Upper lobe of left lung (tissue), 6 donors: ENCODE measurements around the gene SORCS1. TPM values are rescaled to one million over a fixed set of nuclear protein-coding genes. Genes with fewer than 3 reads are reported as not detected.

ENCODE experiments used
- ATAC-seq, 2 donors: fragments of 200-7000 bp; cut with Tn5 transposase; one replicate each; pipeline ENCODE4 v1.9.1; 2022; ENCODE audit warnings: mild to moderate bottlenecking in 2 of 2, moderate library complexity in 2 of 2; ENCODE audit not compliant: low FRiP score in 2 of 2
- DNase-seq, 2 donors: peaks; one replicate each; pipeline ENCODE4 v3.0.0-alpha.2; 2019 to 2020
- H3K27ac ChIP-seq, 4 donors: fragments of 200-600 bp; sonication (generic); one replicate each; pipeline ENCODE4 v1.5.1; 2016 to 2019
- H3K27me3 ChIP-seq, 4 donors: fragments of 200-600 bp; sonication (generic); one replicate each; pipeline ENCODE4 v1.5.1; 2017 to 2019
- H3K36me3 ChIP-seq, 4 donors: fragments of 200-600 bp; sonication (generic); one replicate each; pipeline ENCODE4 v1.5.1; 2016 to 2019
- H3K4me1 ChIP-seq, 4 donors: fragments of 200-600 bp; sonication (generic); one replicate each; pipeline ENCODE4 v1.5.1; 2018 to 2019
- H3K4me3 ChIP-seq, 4 donors: fragments of 200-600 bp; sonication (generic); one replicate each; pipeline ENCODE4 v1.5.1; 2017 to 2019; ENCODE audit warnings: mild to moderate bottlenecking in 2 of 4, moderate library complexity in 1 of 4
- H3K9me3 ChIP-seq, 4 donors: fragments of 200-600 bp; sonication (generic); one replicate each; pipeline ENCODE4 v1.5.1; 2018 to 2019
- CTCF ChIP-seq, 6 experiments: fragments of 450-650 bp in 4 of 6; fragments of 200-600 bp in 2 of 6; sonication (generic) in 2 of 6; IDR thresholded peaks; one replicate each; pipeline ENCODE4 v1.5.1; 2016 to 2019; ENCODE audit warnings: antibody characterized with exemption in 6 of 6
- EP300 ChIP-seq, 4 donors: sonication (generic); formaldehyde crosslinking; IDR thresholded peaks; one replicate each; pipeline ENCODE4 v1.5.1; 2017; ENCODE audit warnings: antibody characterized with exemption in 4 of 4, control low read depth in 2 of 4
- POLR2A ChIP-seq, 4 donors: fragments of 450-650 bp; IDR thresholded peaks; one replicate each; pipeline ENCODE4 v1.5.1; 2016 to 2017; ENCODE audit warnings: antibody characterized with exemption in 4 of 4, mild to moderate bottlenecking in 2 of 4
- POLR2AphosphoS5 ChIP-seq, 2 donors: sonication (generic); formaldehyde crosslinking; IDR thresholded peaks; one replicate each; pipeline ENCODE4 v1.5.1; 2017; ENCODE audit warnings: antibody characterized with exemption in 2 of 2
- WGBS, 2 donors: methylation state at CpG; one replicate each; pipeline ENCODE4 v1.1.5; 2017 to 2018; 5-methylcytosine and 5-hydroxymethylcytosine counted together
- total RNA-seq, 6 donors: library from RNA; depleted of rRNA in 4 of 6; stranded (reverse); fragments of >200 nt in 4 of 6; gene quantifications; one replicate each; pipeline versions ENCODE4 v1.1.0 to v1.2.1, GENCODE V29; 2016 to 2021
- donor health status: DM: no; HTN: no; CAD: no; lungs with moderate emphysema.
- donor health status: DM: no; HTN: yes; CAD: no; lungs with severe emphysema.

Gene SORCS1
- total RNA-seq, 6 donors from 2014 or later: 0.10 to 0.77 (median 0.10) TPM; not detected in 3

DNA sequence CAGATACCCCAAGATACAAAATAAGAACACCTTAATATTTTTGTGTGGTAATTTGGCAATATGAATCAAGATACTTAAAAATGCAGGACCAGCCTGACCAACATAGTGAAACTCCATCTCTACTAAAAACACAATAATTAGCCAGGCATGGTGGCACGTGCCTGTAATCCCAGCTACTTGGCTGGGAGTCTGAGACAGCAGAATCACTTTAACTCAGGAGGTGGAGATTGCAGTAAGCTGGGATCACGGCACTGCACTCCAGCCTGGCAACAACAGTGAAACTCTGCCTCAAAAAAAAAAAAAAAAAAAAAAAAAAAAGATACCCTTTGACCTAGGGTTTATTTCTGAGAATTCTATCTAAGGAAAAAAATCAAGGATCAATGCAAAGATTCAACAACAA, 450.7 kb downstream of the SORCS1 start:
- H3K27ac ChIP-seq: no peak overlapping the region
- 48 to 74% methylated on average over 2 of the region's 2 CpGs for WGBS, 2 donors
- no peaks in the 10 kb centered on the region for H3K36me3 ChIP-seq
- ATAC-seq (no peak), DNase-seq (no peak)
- no peak for TF ChIP-seq POLR2A (IDR thresholded peaks at IDR 0.05)
- TF ChIP-seq EP300 (IDR thresholded peaks at IDR 0.05): no peak
- TF ChIP-seq CTCF (IDR thresholded peaks at IDR 0.05): no peak
- TF ChIP-seq POLR2AphosphoS5 (IDR thresholded peaks at IDR 0.05): no peak
- no peaks in the 10 kb centered on the region for H3K9me3 ChIP-seq
- H3K27me3 ChIP-seq: no peaks in the 10 kb centered on the region
- no peaks in the 10 kb centered on the region for H3K4me1 ChIP-seq
- H3K4me3 ChIP-seq: no peak overlapping the region

DNA sequence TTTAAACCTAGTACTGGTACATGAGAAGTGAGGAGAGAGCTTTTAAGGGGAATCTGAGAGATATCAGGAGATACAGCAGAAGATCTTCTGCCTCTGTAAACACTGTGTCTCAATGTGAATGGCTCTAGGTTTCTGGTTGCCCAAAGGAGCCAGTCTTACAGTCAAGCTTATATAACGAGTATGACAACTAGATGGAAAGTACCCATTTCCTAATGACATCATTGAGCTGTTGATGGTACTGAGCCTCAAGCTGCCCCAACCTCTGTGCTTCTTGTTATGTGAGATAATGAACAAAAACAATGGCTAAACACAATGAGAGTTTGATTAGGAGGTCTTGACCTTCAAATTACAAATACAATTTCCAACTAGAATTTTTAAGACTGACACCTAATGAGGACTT, 451.5 kb downstream of the SORCS1 start:
- WGBS, 2 donors: 39 to 45% methylated on average over 1 of the region's 1 CpG
- DNase-seq (no peak), ATAC-seq (no peak)
- no peaks in the 10 kb centered on the region for H3K27me3 ChIP-seq
- H3K36me3 ChIP-seq: no peaks in the 10 kb centered on the region
- no peaks in the 10 kb centered on the region for H3K9me3 ChIP-seq
- TF ChIP-seq EP300 (IDR thresholded peaks at IDR 0.05) (no peak), CTCF (IDR thresholded peaks at IDR 0.05) (no peak), POLR2AphosphoS5 (IDR thresholded peaks at IDR 0.05) (no peak), POLR2A (IDR thresholded peaks at IDR 0.05) (no peak)
- no peaks in the 10 kb centered on the region for H3K4me1 ChIP-seq
- H3K27ac ChIP-seq: no peak overlapping the region
- H3K4me3 ChIP-seq: no peak overlapping the region

- H3K4me3 ChIP-seq: no peak overlapping the region
- no peaks in the 10 kb centered on the region for H3K9me3 ChIP-seq
- no peaks in the 10 kb centered on the region for H3K4me1 ChIP-seq
- TF ChIP-seq EP300 (IDR thresholded peaks at IDR 0.05): no peak
- TF ChIP-seq CTCF (IDR thresholded peaks at IDR 0.05): peak; percentile 27 to 58 (median 47)
- WGBS, 2 donors: 66 to 71% methylated on average over 6 of the region's 6 CpGs
- peak in 1 of 2 donors; percentile 45 for DNase-seq
- no peaks in the 10 kb centered on the region for H3K27me3 ChIP-seq
- no peak overlapping the region for H3K27ac ChIP-seq
- no peaks in the 10 kb centered on the region for H3K36me3 ChIP-seq
- ATAC-seq: peak in 1 of 2 donors; percentile 61
Measured at GRCh38 chr10:106711313-106711906, 453.1 kb downstream of the SORCS1 start.

- Histone ChIP-seq H3K9me3 (no peaks in the 10 kb centered on the region), H3K4me1 (no peaks in the 10 kb centered on the region), H3K27me3 (no peaks in the 10 kb centered on the region), H3K4me3 (no peak overlapping the region), H3K36me3 (no peaks in the 10 kb centered on the region), H3K27ac (no peak overlapping the region)
- TF ChIP-seq POLR2A (IDR thresholded peaks at IDR 0.05): no peak
- no peak for TF ChIP-seq EP300 (IDR thresholded peaks at IDR 0.05)
- TF ChIP-seq POLR2AphosphoS5 (IDR thresholded peaks at IDR 0.05): no peak
- no peak for TF ChIP-seq CTCF (IDR thresholded peaks at IDR 0.05)
- WGBS, 2 donors: 61 to 66% methylated on average over 2 of the region's 2 CpGs
- ATAC-seq: no peak
- DNase-seq: no peak
Measured at GRCh38 chr10:106708506-106708905, 456.0 kb downstream of the SORCS1 start.

GRCh38 chr10:106707657-106708056, 456.8 kb downstream of the SORCS1 start:
- no peaks in the 10 kb centered on the region for H3K9me3 ChIP-seq
- H3K27ac ChIP-seq: no peak overlapping the region
- no peaks in the 10 kb centered on the region for H3K27me3 ChIP-seq
- H3K4me1 ChIP-seq: no peaks in the 10 kb centered on the region
- DNase-seq (no peak), ATAC-seq (peak in 1 of 2 donors; percentile 32)
- no peaks in the 10 kb centered on the region for H3K36me3 ChIP-seq
- no peak overlapping the region for H3K4me3 ChIP-seq
- TF ChIP-seq POLR2A (IDR thresholded peaks at IDR 0.05): no peak
- TF ChIP-seq CTCF (IDR thresholded peaks at IDR 0.05): no peak
- no peak for TF ChIP-seq EP300 (IDR thresholded peaks at IDR 0.05)
- no peak for TF ChIP-seq POLR2AphosphoS5 (IDR thresholded peaks at IDR 0.05)
- WGBS, 2 donors: 46 to 62% methylated on average over 3 of the region's 3 CpGs
